HG03469 (cell line): ENCODE results near the gene OR6M1.

Experiments
- ATAC-seq: cut with Tn5 transposase; IDR thresholded peaks from one replicate; pipeline ENCODE4 v1.9.1; 2021; ENCODE audit warnings: mild to moderate bottlenecking, moderate library complexity, moderate number of reproducible peaks; ENCODE audit not compliant: unreplicated experiment

The OR6M1 gene

DNA sequence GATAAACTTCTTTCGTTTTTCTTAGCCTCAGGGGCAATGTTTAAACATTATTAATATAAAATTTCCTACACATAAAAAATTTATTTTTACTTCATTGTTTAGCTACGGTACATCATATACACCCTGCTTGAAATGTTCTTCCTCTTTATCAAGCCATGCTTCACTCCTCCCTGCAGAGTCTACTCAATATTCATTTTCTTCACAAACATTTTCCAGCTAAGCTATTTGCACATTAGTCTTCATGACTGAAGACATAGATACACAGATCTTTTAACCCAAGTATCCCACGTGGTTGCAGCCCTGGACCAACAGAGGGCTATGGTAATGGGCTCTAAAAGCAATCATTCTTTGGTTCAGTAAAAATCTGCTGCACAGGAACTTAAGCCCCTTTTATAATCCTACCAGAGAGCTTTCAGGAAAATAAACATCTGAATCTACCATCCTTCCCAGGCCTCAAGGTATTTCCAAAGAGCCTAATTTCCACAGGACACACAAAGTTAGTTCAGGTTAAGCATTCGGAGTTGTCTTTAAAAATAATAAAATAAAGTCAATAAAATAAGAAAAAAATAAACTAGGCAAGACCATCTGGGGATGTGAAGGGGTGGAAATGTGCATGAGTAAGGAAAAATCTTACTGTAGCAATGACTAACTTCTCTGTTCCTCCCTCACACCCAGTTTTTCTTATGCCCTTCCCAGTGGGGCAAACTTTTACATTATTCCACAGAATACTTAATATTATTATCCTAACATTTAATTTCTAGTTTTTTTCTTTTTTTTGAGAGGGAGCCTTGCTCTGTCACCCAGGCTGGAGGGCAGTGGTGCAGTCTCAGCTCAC lies 30.2 kb downstream of the OR6M1 start:
- ATAC-seq, result no peak

DNA sequence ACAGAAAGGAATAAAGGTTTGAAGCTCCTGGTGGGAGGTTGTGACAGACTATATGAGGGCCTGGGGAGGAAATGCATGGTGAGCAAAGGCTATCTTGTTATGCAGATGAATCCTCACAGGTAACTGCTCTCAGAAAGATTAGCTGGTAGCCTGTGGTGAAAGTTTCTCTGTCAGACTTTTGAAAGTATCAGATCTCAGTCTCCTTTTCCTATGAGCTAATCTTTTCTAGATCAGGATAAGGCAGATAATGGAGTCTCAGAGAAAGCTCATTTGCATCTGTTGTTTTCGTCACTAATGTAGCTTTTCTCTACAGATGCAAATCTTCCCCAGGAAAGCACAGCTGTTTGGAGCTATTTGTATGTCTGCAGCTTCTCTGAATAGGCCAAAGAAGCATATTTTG lies 30.9 kb downstream of the OR6M1 start:
- ATAC-seq, result no peak

DNA sequence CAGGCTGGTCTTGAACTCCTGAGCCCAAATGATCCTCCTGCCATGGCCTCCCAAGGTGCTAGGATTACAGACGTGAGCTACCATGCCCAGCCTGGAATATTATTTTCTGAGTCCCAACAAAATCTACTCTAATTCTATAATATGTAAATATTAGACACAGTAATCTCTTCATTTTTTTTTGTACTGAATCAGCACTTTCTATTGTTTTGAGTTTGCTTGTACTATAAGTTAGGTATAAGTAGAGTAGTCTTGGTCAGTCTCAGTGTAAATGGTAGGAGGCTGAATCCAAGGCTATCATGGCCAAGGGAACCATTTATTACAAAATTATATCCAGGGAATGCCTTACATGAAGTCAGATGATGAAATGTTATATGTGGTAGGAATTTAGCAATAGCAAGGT lies 32.2 kb downstream of the OR6M1 start:
- no peak for ATAC-seq

DNA sequence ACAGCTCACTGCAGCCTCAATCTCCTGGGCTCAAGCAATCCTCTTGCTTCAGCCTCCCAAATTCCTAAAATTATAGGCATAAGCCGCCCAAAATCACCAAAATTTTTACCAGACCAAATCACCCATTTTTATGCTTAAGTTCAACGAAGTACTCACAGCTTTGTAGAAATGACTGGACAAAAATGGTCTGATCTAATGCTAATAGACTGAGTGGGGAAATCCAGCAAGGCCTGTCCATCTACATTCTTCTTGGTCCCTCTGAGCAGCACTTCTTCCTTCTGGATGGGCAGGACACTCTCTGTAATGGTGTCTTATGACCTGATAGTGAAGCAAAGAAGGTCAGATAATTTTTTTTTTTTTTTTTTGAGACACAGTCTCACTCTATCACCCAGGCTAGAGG lies 33.1 kb downstream of the OR6M1 start:
- no peak for ATAC-seq

DNA sequence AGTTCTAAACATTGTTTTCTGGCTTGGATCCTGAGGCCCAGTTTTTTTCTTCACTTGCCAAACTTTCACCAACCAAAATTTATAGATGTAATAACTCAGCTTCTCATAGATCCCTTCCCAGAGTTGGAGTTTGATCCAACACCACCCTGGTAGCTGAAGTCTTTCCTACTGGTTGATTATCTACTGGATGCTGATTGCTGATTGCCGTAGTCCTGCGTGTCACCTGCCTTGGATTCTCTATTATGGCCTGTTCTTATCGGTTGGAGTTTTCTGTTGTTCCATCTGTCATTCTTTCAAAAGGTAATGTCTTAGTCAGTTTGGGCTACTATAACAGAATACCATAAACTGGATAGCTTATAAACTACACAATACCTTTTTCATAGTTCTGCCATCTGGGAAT lies 34.5 kb downstream of the OR6M1 start:
- ATAC-seq, result no peak

DNA sequence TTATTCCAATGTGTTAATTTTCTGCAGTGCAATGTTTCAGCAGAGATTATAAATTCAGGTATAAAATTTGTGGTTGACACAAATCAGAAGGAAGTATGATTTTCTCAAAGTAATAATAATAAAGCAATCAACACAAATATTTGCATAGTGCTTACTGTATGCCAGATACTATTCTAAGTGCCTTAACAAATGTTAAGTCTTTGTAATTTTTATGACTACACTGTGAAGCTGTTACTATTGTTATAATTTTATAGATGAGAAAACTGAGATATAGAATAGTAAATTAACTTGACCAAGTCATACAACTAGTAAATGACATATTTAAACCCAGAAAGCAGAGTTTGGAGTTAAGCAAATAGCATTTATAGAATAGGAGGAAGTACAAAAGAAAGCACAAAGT lies 35.4 kb downstream of the OR6M1 start:
- ATAC-seq, result no peak

DNA sequence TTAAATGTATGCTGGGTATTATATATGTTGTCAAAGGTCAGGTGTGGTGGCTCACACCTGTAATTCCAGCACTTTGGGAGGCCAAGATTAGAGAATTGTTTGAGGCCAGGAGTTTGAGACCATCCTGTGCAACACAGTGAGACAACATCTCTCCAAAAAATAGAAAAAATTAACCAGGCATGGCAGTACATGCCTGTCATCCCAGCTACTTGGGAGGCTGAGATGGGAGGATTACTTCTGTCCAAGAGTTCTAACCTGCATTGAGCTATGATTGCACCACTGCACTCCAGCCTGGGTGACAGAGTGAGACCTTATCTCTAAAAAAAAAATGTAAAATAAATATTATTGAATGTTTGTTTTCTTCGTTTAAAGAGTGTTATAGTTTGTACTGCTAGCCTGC lies 40.5 kb downstream of the OR6M1 start:
- ATAC-seq, result no peak

DNA sequence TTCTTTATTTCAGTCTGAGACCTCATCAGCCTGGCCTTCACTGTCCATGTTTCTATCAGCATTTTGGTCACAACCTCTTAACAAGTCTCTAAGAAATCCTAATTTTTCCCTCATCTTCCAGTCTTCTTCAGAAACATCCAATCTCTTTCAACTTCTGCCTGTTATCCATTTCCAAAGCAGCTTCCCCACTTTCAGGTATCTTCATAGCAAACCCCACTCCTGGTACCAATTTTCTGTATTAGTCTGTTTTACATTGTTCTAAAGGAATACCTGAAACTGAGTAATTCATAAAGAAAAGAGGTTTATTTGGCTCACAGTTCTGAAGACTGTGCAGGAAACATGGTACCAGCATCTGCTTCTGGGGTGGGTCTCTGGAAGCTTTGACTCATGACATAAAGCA lies 43.7 kb downstream of the OR6M1 start:
- ATAC-seq, result no peak

DNA sequence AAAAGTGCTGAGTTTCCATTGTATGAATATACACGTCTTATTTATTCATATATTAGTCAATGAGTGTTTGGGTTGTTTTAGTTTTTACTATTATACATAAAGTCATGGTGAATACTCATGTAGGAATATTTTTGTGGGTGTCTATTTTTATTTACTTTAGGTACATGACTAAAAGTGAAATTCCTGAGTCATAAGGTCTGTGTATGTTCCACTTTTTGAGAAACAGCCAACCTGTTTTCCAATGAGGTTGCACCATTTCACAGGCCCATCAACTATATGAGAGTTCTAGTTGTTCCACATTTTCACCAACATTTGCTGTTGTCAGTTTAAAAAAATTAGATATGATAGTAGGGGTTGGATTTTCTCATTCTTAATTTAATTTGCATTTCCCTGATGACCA lies 45.3 kb downstream of the OR6M1 start:
- ATAC-seq, result peak; percentile 77

DNA sequence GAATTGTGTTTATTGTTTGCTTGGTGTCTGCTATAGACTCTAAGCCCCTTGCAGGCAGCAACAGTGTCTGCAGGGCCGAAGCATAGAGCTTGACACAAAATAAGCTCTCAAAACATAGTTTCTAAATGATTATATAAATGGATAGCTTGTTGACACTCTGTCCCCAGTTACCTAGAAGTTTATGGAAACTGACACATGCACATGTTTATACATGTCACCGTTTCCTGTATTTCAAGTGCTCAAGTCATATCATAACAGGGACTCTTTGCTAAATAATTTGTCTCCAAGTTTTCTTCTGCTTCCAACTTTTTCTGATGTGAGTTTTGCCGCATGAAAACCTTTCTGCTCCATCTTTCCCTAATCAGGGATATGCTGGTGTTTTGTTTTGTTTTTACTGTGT lies 48.2 kb downstream of the OR6M1 start:
- ATAC-seq, result no peak

DNA sequence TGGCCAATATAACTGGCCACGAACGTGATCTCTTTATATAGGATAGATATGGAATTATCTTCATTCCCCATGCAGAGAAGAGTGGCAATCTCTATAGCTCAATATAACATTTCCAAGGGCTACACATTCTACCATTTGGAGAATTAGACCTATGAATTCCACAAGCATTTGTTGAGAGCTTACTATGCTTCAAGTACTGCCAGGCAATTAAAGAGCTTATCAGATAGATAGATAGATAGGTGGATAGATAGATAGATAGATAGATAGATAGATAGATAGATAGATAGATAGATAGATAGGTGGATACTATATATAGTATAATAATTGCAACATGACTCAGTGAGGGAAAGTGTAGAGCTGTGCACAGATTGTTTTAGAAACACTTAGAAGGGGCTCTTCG lies 50.3 kb downstream of the OR6M1 start:
- no peak for ATAC-seq
